ENCODE data around the gene BDKRB2. TPM values are rescaled to one million over a fixed set of nuclear protein-coding genes. Genes with fewer than 3 reads are reported as not detected.

The BDKRB2 gene
- total and polyA plus RNA-seq, 9 donors, result 0.40 to 3.3 (median 1.9) TPM

- DNase-seq, result no peak
- no peak for TF ChIP-seq CTCF (IDR thresholded peaks at IDR 0.05)
- no peak for TF ChIP-seq POLR2A (IDR thresholded peaks at IDR 0.05)
- no peak for TF ChIP-seq EP300 (IDR thresholded peaks at IDR 0.05)
- 64 to 67% (median 66%) methylated on average over 7 of the region's 7 CpGs for WGBS, 3 donors
Observed at GRCh38 chr14:96238676-96239265, 34.1 kb downstream of the BDKRB2 start.

GRCh38 chr14:96239711-96240141 is 35.1 kb downstream of the BDKRB2 start:
- Histone ChIP-seq H3K9me3 (no peaks in the 10 kb centered on the region), H3K4me1 (ENCODE audit: insufficient read depth) (no peaks in the 10 kb centered on the region), H3K36me3 (no peaks in the 10 kb centered on the region), H3K27ac (no peak overlapping the region), H3K4me3 (no peak overlapping the region), H3K27me3 (no peaks in the 10 kb centered on the region)
- 13 to 32% (median 15%) methylated on average over 9 of the region's 9 CpGs for WGBS, 3 donors
- intact Hi-C loops (cut with DNase I), result no loop called here
- TF ChIP-seq EP300 (IDR thresholded peaks at IDR 0.05) (no peak), POLR2A (IDR thresholded peaks at IDR 0.05) (no peak), CTCF (IDR thresholded peaks at IDR 0.05) (no peak)
- no peak for DNase-seq

More at GRCh38 chr14:96238676-96239265, 34.1 kb downstream of the BDKRB2 start:
- H3K27me3 ChIP-seq, result no peaks in the 10 kb centered on the region
- H3K4me1 ChIP-seq (ENCODE audit: insufficient read depth), result no peaks in the 10 kb centered on the region
- H3K4me3 ChIP-seq, result no peak overlapping the region
- no peaks in the 10 kb centered on the region for H3K9me3 ChIP-seq
- H3K27ac ChIP-seq, result no peak overlapping the region
- intact Hi-C loops (cut with DNase I), result no loop called here
- H3K36me3 ChIP-seq, result no peaks in the 10 kb centered on the region

- WGBS, 3 donors, result 95 to 97% (median 95%) methylated on average over 18 of the region's 18 CpGs
- H3K36me3 ChIP-seq, result no peaks in the 10 kb centered on the region
- intact Hi-C loops (cut with DNase I), result no loop called here
- no peak for TF ChIP-seq CTCF (IDR thresholded peaks at IDR 0.05)
- no peak for TF ChIP-seq POLR2A (IDR thresholded peaks at IDR 0.05)
- no peak for TF ChIP-seq EP300 (IDR thresholded peaks at IDR 0.05)
- H3K27ac ChIP-seq, result no peak overlapping the region
- no peaks in the 10 kb centered on the region for H3K9me3 ChIP-seq
- no peaks in the 10 kb centered on the region for H3K4me1 ChIP-seq (ENCODE audit: insufficient read depth)
- no peaks in the 10 kb centered on the region for H3K27me3 ChIP-seq
- no peak overlapping the region for H3K4me3 ChIP-seq
- no peak for DNase-seq
Observed at GRCh38 chr14:96240641-96241040, 36.0 kb downstream of the BDKRB2 start.

GRCh38 chr14:96242126-96242525 is 37.5 kb downstream of the BDKRB2 start:
- no peak overlapping the region for H3K27ac ChIP-seq
- intact Hi-C loops (cut with DNase I), result no loop called here
- WGBS, 3 donors, result 90 to 93% (median 91%) methylated on average over 10 of the region's 10 CpGs
- H3K9me3 ChIP-seq, result no peaks in the 10 kb centered on the region
- no peaks in the 10 kb centered on the region for H3K36me3 ChIP-seq
- no peak for DNase-seq
- no peaks in the 10 kb centered on the region for H3K27me3 ChIP-seq
- no peak overlapping the region for H3K4me3 ChIP-seq
- TF ChIP-seq CTCF (IDR thresholded peaks at IDR 0.05) (no peak), EP300 (IDR thresholded peaks at IDR 0.05) (no peak), POLR2A (IDR thresholded peaks at IDR 0.05) (no peak)
- H3K4me1 ChIP-seq (ENCODE audit: insufficient read depth), result no peaks in the 10 kb centered on the region

Data from ovary (tissue), 9 donors.